ENCODE measurements around the gene HSD17B10.
"Not testable (repeated sequence)": the region's sequence is repeated elsewhere in the genome, so short reads cannot be mapped to it uniquely, and the experiment has no call there.

HSD17B10 gene

DNA sequence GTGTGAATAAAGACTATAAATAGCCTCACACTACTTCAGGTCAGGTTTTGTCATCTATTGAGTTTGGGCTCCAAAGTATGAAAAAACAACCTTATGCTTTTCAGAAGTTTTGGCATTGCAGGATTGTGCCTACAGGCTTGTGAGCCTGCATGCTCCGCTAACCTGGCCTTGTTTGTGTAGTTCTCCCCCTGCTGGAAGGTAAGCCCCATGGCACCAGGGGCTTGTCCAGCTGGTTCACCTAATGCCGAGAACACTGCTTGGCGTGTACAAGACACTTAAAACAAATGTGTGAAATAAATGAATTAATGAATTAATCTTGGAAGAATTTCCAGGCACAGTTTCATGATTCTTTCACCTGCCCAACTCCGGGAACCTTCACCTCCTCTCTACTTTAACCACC lies 1.8 kb upstream of the HSD17B10 start:
- DNase-seq, result peak; percentile 18 to 79 (median 44)

DNA sequence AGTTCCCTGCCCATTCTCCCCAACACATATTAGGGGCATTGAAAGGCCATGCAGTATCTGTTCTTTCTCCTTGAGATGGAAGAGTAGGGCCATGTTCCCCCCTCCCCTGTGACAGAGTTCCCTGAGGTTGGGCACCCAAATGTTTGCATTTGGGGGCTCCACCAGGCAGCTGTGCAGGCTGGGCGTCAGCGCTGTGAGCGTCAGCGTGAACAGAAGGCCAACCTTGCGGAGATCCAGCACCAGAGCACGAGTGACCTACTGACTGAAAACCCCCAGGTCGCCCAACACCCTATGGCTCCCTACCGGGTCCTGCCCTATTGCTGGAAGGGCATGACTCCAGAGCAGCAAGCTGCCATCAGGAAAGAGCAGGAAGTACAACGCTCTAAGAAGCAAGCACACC lies 3.9 kb downstream of the HSD17B10 start:
- DNase-seq, result no peak

DNA sequence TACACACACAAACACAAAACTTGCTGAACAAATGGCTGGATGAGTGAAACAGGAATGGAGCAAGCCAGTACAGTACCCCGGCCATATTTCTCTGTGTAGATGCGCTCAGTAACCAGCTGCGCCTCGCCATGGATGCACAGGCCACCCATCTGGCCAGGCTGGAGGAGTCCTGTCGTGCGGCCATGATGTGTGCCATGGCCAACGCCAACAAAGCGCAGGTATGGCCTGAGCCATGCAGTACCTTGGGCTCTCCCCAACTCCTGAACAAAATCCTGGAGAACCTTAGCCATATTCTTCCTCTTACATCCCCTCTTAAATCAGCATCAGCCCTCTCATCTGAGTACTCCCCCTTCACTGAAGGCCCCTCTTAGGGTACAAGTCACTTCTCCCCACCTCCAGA lies 4.4 kb downstream of the HSD17B10 start:
- no peak for DNase-seq

GRCh38 chrX:53422861-53423306 lies 11.3 kb downstream of the HSD17B10 start, which contains the start of gene RIBC1:
Gene RIBC1 (plus strand): TSS chrX:53422873. CDS start chrX:53426277, 3,404 bp downstream.
- no peak for DNase-seq

- peak; percentile 89 to 99 (median 93) for DNase-seq
Observed at GRCh38 chrX:53422086-53422860, 11.9 kb downstream of the HSD17B10 start, which contains the start of gene SMC1A. Gene SMC1A (minus strand): TSS chrX:53422654. CDS start chrX:53422600, 54 bp downstream.

- DNase-seq, result peak in 1 of 5 donors; percentile 8
Observed at GRCh38 chrX:53421772-53422085, 12.4 kb downstream of the HSD17B10 start.

DNA sequence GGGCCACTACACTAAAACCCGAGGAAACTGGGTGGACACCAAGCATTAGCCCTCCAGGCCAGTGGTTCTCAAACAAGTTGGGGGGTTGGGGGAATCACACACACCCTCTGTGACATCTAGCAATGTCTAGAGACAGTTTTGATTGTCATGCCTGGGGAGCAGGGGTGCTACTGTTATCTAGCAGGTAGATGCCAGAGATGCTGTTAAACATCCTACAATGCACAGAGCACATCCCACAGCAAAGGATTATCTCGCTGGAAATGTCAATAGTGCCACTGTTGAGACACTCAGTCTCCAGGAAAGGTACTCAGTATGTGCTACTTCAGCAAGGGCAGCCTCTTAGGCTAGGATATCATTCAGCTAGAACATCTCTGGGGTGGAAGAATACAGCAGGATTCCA lies 13.0 kb downstream of the HSD17B10 start:
- no peak for DNase-seq

GRCh38 chrX:53420351-53420750 lies 13.8 kb downstream of the HSD17B10 start:
- not testable (repeated sequence) for DNase-seq

DNA sequence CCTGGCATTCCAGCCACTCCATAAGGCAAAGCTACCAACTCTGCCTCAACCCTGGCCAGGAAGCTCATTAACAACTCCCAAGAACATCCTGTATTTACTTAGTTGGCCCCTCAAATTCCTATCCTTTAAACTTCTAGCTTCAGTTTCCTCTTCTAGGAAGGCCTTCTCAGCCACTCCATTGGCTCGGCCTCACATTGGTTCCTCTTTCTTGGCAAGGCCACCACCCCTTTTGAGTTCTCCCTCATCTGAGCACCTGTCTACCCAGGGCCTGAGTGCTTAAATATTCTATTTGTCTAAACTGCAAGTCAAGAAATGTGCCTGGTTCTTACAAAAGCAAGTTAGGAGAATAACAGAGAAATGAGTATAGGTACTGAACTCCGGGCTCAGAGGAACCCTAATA lies 21.7 kb downstream of the HSD17B10 start:
- DNase-seq, result no peak

DNA sequence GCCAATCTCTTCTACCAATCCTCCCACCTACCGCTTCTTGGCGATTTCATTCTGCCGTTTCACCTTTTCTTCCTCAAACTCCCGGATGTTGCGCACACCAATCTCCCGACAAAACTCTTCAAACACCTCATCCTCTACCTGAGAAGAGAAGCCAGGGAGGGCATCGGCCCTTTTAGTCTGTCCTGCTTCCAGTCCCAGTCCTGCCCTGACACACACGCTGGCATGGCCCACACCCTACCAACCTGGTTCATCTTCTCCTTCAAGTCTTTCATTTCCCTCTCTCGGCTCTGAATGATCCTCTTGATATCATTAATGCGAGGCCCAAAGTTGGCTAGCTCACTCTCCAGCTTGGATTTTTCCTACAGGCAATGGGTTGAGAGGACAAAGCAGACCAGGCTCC lies 30.6 kb downstream of the HSD17B10 start:
- no peak for DNase-seq

- no peak for DNase-seq
Observed at GRCh38 chrX:53398216-53398615, 36.0 kb downstream of the HSD17B10 start.

DNA sequence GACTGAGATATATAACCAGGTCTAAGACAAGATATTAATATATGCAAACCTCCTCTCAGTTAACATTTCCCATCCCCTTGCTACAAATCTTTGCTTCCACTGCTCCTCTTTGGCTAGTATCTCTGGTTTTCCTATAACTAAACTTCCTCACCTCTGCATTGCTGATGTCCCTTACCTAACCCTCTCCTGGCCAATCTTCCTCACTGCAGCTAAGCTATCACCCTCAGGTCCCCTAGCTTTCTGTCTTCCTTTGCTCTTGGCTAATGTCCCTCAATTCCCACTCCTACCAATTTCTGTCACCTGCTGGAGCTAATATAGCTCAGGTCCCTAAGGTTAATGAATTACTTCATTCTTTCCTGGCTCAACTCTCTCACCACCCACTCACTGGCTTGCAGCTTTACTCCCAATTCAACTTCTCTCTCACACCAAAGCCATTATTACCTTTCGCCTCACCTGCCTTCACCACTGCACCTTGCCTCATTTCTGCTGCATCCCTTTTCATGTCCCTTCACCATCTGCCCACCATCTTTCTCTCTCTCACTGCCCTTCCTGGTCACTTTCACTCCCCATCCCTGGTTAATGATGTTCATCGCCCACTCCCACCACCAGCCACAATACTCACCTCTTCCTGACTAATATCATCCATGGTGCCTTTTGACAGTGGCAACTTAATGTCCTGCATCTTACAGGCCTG lies 38.4 kb downstream of the HSD17B10 start:
- DNase-seq, result no peak

GRCh38 chrX:53383376-53384076 lies 50.6 kb downstream of the HSD17B10 start:
- no peak for DNase-seq
